HG03571 (cell line): Measurements from ENCODE around the gene STARD7.
"Not testable (repeated sequence)": the region's sequence is repeated elsewhere in the genome, so short reads cannot be mapped to it uniquely, and the experiment has no call there.

ENCODE experiments used
- ATAC-seq: cut with Tn5 transposase; IDR thresholded peaks from one replicate; pipeline ENCODE4 v1.9.1; 2021; ENCODE audit not compliant: unreplicated experiment

Gene STARD7

DNA sequence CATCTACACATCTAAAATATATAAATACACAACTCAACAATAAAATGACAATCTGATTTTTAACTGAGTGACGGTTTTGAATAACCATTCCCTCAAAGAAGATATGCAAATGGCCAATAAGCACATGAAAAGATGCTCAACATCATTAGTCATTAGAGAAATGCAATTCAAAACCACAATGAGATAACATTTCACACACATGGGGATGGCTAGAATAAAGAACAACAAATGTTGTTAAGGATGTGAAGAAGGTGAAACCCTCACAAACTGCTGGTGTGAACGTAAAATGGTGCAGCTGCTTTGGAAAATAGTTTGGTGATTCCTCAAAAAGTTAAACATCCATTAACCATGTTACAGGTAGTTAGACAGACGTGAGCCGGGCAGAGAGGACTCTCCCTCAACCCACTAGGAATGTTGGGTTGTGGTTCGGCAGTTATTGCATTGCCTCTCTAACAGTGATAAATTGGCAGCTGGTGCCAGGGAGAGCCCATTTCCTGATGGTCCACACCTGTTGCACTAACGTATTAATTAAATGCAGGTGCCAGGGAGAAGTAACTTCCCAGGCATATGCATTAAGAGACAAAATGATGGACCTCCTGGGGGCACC is 41.1 kb downstream of the STARD7 start:
- ATAC-seq = no peak

DNA sequence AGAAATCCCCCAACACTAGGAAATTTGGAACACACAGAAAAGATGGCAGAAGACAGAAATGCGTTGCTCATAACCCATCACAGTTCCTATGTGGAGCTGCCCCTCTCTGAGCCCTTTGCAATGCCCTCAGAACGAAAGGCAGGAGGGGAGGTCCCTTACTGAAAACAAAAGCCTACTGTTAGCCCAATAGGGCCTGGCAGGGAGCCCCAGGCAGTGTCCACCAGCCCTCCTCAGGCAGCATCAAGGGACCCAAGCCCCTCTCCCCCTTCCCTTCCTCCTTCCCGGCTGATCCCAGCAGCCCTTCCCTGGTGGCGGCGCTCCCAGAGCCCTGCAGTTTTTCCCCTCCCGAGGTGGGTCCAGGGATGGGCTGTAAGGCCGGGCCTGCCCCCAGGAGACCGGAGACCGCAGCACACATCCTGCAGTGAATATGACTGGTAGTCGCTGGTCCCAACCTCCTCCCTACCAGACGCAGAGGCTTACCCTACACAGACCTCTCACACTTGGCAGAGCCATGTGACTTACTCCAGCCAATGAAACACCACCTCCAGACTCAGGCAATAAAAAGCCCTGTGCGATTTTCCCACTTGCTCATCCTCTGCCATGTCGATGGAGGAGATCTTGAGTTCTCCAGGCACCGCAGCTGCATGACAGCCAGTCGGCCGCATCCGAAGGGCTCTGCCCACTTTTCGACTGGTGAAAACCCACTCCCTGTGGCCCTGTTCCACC is 44.0 kb downstream of the STARD7 start:
- peak; percentile 65 for ATAC-seq

DNA sequence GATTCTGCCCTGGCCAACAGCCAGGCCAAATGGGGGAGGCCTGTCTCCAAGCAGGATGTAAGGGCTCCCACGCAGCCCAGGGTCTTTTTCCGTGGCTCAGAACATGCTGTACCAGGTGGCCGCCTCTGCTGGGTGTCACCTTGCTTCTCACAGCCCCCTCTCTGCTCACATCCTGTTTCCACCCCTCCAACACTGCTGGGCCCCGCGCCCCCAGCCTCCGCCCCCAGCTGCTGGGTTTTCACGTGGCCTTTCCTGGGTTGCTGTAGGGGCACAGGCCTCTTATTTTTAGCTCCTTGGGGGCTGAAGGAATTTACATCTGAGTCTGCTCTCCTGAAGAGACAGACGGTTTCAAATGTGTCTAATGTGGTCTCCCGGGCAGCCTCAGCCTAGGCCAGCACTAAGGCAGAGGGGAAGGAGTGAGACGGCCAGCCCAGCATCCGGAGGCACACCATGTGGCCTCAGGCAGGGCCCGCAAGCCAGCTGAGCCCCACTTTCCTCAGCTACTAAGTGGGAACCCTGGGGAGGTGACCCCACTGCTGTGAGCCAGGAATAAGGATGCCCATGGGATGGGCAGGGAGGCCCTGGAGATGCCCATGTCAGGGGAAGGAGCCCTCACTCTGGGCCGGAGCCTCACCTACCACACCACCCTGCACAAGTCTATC is 44.7 kb downstream of the STARD7 start:
- ATAC-seq = peak; percentile 58

DNA sequence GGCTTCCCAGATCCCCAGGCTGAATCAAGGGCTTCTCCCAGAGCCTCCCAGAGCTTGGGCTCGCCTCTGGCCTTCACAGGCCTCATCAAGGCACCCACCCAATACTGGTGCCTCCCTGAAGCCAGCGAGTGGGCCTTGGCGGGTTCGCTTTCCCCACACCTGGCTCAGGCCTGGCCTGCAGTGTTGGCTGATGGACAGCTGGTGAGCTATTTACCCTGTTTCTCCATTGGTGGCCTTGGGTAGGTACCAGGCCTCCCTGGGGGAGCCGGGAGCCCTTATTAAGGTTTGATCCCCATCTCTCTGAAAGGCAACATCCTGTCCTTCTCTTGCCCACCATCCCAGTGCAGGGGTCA is 45.2 kb downstream of the STARD7 start:
- no peak for ATAC-seq

DNA sequence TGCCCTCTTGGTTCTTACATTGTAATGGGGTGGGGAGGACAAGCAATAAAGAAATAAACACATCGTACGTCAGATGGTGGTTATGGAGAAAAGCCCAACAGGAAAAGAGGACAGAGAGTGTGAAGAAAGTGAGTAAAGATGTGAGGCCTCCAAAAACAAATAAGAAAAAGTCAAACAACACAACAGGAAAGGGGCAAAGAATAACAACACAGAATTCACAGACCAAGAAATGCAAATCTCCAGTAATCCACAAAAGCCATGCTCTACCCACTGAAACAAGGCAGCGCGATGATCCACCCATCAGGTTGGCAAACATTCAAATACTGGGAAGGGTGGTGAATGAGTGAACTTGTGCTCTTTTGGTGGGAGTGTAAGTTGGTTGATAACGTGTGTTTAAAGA is 46.7 kb downstream of the STARD7 start:
- no peak for ATAC-seq

DNA sequence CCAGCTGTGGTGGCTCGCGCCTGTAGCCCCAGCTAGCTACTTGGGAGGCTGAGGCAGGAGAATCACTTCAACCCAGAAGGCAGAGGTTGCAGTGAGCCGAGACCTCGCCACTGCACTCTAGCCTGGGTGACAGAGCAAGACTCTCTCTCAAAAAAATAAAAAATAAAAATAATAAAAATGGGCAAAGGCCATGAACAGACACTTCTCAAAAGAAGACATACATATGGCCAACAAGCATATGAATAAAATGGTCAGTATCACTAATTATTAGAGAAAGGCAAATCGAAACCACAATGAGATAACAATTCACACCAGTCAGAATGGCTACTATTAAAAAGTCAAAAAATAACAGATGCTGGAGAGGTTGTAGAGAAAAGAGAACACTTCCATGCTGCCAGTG is 48.3 kb downstream of the STARD7 start:
- ATAC-seq = not testable (repeated sequence)

DNA sequence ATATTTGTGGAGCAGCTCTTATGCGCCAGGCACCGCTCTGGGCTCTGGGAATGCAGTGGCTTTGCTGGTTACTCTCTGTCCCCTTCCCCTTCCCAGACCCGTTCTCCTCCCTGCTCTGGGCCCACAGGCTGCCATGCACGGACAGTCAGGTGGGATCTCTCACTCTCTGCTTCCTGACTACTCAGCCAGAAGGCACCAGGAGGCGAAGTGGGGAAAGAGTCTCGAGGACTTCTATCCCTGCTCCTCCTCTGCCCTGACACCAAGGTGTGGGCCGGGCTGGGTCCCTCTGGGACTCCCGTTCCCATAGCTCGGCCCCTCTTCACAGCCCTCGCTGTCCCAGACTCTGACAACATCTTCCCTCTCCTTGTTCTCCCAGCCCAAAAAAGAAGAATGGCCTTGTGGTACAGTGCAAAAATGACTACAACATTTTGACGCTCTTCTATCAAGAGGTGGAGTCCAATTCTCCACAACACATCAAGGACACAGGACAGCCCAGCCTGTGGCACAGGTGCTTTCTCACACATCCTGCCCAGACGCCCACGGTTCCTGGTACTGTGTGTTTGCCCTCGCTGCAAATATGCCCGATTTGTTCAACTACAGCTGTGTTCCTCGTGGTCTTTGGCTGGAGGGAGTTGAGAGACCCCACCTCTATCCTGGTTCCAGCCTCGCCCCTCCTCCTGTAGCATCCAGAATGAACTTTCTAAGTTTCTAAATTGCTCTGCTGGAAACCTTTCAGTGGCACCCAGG is 49.4 kb downstream of the STARD7 start:
- ATAC-seq = no peak

DNA sequence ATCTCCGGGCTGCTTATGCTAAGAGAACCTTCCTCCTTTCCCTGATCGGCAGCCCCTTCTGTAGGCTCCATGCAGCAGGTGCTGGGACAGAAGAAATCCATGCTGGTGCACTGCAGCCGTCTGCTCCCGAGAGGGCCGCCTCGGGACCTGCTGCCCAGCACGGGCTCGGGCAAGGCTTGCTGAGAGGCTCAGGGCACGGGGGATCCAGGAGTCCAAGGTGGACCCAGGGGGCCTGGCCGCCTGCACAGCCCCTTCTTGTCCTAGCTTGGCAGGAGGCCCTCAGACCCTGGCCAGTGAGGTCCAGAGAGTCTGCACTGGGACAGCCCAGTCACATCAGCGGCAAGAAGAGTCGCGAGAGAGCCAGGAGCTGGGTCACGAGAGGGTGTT is 50.1 kb downstream of the STARD7 start:
- no peak for ATAC-seq

DNA sequence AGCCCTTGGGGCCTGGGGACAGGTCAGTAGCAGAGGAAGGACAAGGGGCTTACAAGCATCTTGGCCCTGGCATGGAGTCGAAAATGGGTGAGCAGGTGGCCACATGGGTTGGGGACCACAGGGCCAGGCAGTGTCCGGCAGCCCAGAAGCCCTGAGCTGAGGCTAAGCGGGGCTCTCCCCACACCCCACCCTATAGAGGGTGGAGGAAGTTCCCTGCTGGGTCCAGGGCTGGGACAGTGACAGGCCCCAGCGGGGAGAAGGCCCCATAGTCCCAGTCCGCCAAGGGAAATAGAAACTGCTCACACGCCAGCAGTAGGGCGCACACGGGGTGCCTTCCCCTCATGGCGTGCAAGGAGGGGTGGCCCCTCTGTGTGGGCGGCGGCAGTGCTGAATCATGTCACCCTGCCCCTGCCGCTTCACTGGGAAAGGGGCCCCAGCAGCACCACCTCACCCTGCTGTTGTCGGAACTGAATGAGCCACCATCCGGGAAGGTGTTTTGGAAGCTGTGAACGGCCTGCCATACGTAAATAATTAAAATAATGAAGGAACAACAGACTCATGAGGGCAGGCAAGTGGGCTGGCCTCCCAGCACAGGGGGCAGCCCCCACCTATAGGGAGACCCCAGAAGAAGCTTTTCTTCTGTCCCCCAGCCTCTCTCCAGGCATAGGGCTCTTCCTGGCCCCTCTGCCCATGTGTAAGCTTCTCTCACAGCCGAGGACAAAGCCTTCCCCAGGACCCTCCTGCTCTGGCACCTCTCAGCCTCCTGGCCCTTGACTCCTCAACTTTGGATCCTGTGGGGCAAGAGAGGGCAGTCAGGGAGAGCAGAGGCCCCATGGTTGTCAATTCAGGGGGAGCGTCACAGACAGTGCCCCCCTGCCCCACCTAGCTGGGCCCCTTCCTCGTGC is 50.7 kb downstream of the STARD7 start:
- ATAC-seq = peak; percentile 45

DNA sequence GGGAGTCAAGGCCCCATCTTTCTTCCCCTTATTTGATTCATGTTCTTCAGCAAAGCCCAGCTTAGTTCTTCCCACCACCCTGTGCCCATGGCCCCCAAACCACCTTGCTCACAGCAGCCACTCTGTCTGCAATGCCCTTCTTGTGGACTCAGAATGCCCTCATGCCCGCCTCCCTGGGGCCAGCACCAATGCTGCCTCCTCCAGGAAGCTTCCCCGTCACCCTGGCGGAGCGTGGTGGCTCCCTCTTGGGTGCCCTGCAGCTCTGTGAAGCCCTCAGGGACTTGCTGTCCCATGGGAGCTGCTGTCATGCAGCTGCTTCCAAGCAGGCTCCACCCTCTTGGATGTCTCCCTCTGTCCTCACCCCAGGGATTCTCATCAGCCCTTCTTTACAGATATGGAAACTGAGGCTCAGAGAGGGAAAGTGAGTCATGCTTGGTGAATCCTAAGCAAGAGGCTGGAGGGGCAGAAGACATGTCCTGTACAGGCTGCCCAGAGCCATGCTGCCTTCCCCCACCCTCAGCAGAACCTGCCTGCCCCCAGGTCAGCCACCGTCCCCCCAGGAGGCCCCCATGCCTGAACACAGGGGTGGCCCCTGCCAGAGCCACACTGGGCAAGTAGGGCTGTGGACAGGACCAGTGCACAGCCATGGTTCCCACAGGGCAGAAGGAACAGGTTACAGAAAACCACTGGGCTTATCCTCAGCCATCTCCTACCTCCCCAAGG is 51.5 kb downstream of the STARD7 start:
- ATAC-seq = peak; percentile 34

DNA sequence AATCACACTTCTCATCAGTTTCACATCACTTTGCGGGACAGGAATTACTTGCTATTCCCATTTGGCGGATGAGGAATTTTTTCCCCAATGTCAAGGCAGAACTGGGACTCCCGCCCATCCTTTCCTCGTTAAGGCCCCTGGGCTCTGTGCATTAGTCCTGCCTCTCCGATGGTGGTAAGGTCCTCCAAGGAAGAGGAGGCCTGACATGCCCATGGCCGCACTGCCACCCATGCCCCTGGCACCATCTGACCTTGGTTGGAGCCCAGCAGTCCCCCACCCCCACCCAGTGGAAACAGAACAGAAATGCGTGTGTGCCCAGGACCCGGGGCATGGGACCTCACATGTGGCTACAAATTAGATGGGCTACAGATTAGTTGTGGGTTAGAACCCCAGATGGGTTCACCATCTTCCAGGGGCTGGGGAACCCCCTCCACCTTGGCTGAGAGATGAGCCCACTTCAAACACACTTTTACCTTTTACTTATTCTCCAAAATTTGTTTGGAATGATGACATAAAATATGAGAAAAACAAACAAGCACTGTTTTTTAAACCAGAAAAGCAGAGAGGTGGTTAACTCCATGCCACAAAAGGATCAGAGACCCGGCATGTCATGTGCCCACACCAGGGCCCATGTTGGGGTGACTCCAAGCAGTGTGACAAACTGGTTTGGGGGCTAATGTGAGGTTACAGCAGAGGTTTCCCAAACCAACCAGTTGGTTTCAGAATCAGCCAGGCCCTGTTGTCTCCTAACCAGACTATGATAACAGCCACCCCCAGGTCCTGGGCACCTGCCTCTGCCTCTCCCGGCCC is 52.4 kb downstream of the STARD7 start:
- no peak for ATAC-seq

DNA sequence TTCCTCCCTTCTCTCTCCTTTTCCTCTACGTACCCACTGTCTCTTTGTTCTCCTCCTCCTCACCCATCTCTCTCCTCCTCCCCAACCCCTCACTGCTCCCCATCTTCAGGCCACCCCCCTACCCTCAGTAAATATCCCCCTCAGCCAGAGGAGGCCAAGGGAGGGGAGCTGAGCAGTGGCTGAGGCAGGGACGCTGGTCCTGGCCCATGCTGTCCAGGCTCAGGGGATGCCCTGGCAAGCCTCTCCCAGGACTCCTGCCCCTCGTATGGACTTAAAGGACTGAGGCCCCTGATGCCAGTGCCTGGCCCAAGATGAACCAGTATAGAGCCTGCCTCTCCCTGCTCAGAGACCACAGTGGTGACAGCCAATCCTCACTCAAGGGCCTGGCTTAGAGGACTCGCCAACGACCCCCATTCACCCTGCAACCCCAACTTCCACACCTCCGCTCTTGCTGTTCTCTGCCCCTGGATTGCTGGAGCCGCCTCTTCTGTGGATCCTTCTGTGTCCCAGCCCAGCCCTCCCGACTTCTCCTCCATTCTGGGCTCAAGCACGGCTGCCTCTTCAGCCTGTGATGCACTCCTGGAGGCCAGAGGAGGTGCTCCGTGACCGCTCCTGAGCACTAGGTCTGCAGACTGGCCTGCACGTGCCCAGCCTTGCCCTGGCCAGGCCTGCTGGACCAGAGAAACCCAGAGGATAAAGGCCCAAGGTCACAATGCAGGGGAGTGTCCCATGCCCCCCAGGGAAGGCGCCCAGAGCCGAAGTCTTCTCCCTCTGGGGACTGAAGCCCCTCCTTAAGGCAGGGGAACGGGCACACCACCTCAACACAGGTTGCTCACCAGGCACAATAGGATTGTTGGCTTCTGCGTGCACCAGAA is 53.9 kb downstream of the STARD7 start:
- ATAC-seq = no peak

DNA sequence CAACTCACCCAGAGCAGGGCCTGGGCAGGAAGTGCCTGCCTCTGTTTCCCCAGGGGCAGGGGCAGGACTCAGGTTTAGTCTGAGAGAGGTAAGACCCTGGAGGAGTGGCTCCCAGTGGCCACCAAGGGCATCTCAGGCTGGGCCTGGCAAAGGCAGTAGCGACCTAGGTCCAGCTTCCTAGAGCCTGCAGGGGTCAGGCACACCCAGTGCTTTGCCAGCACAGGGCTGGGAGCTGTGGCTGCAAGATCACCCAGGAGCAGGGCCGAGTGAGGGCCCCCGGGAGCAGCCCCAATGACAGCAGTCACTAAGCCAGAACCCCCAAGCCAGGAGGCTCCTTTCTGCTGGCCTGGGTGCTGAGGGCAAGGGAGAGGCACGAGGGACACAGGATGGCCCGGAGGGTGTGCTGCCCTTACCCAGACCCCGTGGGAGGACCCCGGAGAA is 54.6 kb downstream of the STARD7 start:
- ATAC-seq = no peak

DNA sequence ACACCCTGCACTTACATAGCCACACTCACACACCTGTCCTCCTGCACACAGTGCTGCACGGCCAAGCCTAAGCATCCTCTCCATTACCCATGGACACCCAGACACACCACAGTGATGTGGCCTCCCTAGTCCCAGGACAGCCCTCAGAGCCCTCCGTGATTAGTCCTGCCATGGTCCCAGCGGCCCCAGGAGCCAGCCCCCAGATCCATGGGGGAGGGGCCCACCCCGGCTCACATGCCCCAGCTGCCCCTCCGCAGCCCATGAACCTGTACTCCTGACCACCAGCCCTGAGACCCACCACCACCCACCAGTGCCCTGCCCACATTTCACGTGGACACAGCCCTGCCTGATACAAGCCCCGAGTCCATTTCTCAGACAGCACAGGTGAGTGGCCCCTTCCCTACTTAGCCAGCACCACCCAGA is 55.3 kb downstream of the STARD7 start:
- ATAC-seq = no peak

DNA sequence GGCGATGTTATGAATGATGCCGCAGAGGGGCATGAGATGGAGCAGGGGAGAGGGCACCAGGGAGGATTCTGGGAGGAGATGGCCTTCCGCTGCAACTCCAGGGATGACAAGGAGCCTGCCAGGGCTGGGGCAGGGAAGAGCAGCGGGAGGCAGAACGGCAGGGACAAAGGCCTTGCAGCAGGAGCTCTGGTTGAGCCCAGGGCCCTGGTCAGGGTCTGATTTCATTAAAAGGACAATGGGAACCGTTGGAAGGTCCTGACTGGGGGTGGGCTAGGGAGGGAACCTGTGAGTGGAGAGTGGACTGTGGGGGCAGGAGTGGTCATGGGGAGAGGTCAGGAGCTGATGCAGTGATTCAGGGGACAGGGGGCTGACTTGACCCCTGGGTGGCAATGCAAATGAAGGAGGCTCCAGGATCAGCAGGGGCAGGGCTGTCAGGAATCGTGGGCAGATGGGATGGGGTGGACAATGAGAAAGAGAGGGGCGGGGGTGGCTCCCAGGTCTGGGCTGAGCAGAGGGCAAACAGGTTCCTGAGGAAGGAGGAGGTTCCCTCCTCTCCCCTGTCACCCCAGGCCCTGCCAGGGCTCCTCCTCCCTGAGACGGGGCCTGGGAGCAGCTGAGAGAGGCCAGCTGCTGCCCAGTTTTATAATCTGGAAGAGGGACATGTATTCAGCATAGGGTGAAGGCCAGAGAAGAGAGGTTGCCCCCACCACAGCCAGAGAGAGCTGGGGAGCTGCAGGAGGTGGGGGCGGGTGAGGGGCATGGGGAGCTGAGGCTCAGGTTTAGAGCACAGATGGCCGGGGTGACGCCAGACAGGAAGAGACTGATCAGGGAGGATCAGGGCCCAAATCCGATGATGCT is 56.1 kb downstream of the STARD7 start:
- ATAC-seq = no peak

DNA sequence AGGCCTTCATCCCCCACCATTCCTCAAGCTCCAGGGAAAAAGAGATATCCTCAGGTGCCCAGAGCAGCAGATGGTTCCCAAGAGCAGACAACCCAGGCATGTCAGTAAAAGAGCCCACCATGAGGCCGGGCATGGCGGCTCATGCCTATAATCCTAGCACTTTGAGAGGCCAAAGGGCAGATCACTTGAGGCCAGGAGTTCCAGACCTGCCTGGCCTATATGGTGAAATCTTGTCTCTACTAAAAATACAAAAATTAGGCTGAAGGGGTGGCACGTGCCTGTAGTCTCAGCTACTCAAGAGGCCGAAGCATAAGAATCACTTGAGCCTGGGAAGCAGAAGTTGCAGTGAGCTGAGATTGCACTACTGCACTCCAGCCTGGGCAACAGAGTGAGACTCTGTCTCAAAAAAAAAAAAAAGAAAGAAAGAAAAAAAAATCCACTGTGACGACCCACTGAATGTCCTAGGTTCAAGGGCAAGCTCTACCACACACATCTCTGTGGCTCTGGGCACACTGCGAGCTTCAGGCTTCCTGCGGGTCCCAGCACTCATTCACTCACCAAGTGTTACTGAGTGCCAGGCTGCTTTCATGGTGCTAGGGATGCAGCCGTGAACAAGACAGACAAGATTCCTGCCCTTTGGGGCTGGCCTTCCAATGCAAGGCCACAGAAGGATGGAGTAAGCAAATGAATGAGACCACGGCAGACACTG is 56.9 kb downstream of the STARD7 start:
- ATAC-seq = no peak
